Left lobe of liver (tissue), 2 donors: ENCODE results near the gene AKR1E2. TPM values are rescaled to one million over a fixed set of nuclear protein-coding genes. Genes with fewer than 3 reads are reported as not detected.

Experiments used
- ATAC-seq: fragments of 200-7000 bp; cut with Tn5 transposase; one replicate; pipeline ENCODE4 v1.9.1; 2020; ENCODE audit warnings: mild to moderate bottlenecking, moderate library complexity
- DNase-seq: peaks from one replicate; pipeline ENCODE4 v3.0.0-alpha.2; 2020; ENCODE audit warnings: low spot score
- total RNA-seq: library from RNA; stranded (reverse); gene quantifications from one replicate; pipeline ENCODE4 v1.2.1, GENCODE V29; 2021
- donor health status: DM: no; HTN: no; CAD: no; lungs with moderate emphysema.
- donor health status: DM: no; HTN: yes; CAD: no.

AKR1E2 gene
- total RNA-seq, 1 donor from 2014 or later: 1.3 TPM

GRCh38 chr10:4888236-4888635, 62.2 kb downstream of the AKR1E2 start:
- no peak for ATAC-seq
- no peak for DNase-seq

GRCh38 chr10:4889959-4890358, 64.0 kb downstream of the AKR1E2 start:
- no peak for DNase-seq

GRCh38 chr10:4892681-4893080, 66.7 kb downstream of the AKR1E2 start:
- DNase-seq (no peak), ATAC-seq (no peak)

More at GRCh38 chr10:4889959-4890358, 64.0 kb downstream of the AKR1E2 start:
- peak; percentile 84 for ATAC-seq

- ATAC-seq: peak; percentile 14
- DNase-seq: no peak
Measured at GRCh38 chr10:4894335-4894734, 68.3 kb downstream of the AKR1E2 start.

Other genes with a start within 250 kb of the AKR1E2 start
- 379 TPM for gene AKR1C1, start 137.2 kb downstream of the AKR1E2 start, total RNA-seq
- 1,010 TPM for gene AKR1C2, start 177.7 kb downstream of the AKR1E2 start, total RNA-seq